Vein endothelial cell (primary cell): ENCODE data around the gene RAB39A. TPM values are rescaled to one million over a fixed set of nuclear protein-coding genes. Genes with fewer than 3 reads are reported as not detected.

Experiments used
- total RNA-seq: library from RNA; depleted of rRNA; stranded (reverse); fragments of >200 nt; gene quantifications from 2 replicates; pipeline ENCODE4 v1.2.3, GENCODE V29; 2012

The RAB39A gene, protein sequence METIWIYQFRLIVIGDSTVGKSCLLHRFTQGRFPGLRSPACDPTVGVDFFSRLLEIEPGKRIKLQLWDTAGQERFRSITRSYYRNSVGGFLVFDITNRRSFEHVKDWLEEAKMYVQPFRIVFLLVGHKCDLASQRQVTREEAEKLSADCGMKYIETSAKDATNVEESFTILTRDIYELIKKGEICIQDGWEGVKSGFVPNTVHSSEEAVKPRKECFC
- total RNA-seq = 0.19 TPM in 1 of 2 replicates, not detected in the other

DNA sequence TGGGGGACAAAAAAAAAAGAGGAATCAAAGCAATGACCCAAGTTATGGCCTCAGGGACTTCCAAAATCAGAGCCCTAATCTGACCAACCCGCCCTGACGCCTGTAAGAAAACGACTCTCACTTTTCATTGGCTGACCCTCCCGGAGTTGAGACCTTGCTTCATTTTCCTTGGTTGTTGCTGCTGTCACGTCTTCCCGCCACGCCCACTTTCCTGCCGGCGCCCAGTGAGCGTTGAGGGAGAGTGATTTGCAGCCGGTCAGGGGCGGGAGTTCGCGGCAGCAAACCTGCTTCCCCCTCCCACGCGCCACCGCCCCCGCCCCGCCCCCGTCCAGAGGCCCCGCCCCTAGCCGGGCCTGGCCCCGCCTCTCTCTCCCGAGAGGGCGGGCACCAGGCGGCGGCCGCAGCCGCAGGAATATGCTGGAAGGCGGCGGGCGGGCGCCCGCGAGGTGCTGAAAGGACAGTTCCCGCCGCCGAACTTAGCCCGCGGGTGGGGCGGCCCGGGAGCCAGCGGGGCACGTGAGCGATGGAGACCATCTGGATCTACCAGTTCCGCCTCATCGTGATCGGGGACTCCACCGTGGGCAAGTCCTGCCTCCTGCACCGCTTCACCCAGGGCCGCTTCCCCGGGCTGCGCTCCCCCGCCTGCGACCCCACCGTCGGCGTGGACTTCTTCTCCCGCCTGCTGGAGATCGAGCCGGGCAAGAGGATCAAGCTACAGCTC, at the start of gene RAB39A:
RAB39A (plus strand) TSS at position 403 of the 721 bp plus-strand sequence; CDS start at position 524, 121 bp downstream.

DNA sequence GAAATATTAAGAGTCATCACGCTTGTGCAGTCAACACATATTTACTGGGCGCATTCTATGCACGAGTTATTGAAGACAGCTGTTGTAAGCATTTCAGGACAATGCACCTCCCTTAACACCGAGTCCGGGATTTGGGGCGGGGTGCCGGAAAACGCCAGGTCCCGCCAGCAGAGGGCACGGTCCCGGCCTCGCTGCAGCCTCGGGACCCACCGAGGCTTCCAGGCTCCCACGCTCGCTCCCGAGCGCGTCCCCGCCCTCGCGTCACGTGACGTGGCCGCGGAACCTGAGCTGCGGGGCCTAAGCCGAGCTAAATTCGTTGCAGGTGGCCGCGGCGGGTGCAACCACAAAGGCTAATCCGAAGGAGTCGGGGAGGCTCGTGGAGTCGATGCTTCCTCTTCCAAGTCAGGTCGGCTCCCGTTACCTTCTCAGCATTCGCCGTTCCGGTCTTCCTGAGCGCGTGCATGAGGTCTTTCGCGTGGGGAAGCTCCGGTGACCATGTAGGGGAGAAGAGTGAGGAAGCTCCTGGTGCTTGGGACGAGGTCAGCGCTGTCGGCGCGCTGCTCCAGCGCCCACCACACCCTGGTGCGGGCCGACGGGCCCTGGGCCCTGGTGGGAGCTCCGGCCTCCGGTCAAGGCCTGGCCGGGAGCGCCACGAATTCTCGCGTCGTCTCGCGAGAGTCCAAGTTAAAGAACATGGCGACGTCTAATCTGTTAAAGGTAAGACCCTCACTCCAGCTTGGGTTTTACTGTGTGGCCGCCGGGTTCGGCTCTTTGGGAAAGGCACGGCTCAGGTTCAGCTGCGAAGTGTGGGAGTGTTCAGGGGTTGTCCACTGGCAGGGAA, 80.6 kb downstream of the RAB39A start, which contains the start of gene CUL5:
CUL5 (plus strand) TSS at position 243 of the 841 bp plus-strand sequence; CDS start at position 694, 451 bp downstream.

Other genes with a start within 250 kb of the RAB39A start
- not detected in 2 replicates for gene SLN, start 216.4 kb upstream of the RAB39A start, total RNA-seq
- gene SLC35F2, start 69.7 kb upstream of the RAB39A start, total RNA-seq = 91.1 and 107 TPM in 2 replicates
- gene CUL5, start 80.5 kb downstream of the RAB39A start, total RNA-seq = 36.9 and 45.2 TPM in 2 replicates
- 46.7 and 84.0 TPM in 2 replicates for gene ACAT1, start 193.1 kb downstream of the RAB39A start, total RNA-seq